Fibroblast of lung (primary cell): ENCODE measurements around the gene IKBKE. TPM values are rescaled to one million over a fixed set of nuclear protein-coding genes. Genes with fewer than 3 reads are reported as not detected.
A peak's percentile ranks its signal among the peaks of the same experiment; 100 is the strongest.

Experiments
- DNase-seq, 2 donors: peaks; one replicate each; pipeline versions ENCODE4 v3.0.0 to v3.0.0-alpha.2; 2010; ENCODE audit warnings: low read depth in 2 of 2
- H2AFZ ChIP-seq: 2 replicates; pipeline ENCODE4 v1.5.1; 2012; ENCODE audit warnings: low read length, control low read depth, inconsistent platforms
- H3K27ac ChIP-seq: 2 replicates; pipeline ENCODE4 v1.5.1; 2011; ENCODE audit warnings: low read length, control low read depth; ENCODE audit not compliant: insufficient read depth
- H3K27me3 ChIP-seq: 2 replicates; pipeline ENCODE4 v1.5.1; 2011; ENCODE audit warnings: mild to moderate bottlenecking, low read length; ENCODE audit not compliant: control insufficient read depth, insufficient read depth
- H3K36me3 ChIP-seq: 2 replicates; pipeline ENCODE4 v1.5.1; 2011; ENCODE audit warnings: low read length; ENCODE audit not compliant: control insufficient read depth, insufficient read depth
- H3K4me1 ChIP-seq: 2 replicates; pipeline ENCODE4 v1.5.1; 2011; ENCODE audit warnings: low read length; ENCODE audit not compliant: control insufficient read depth, insufficient read depth; ENCODE audit errors: extremely low read depth
- H3K4me2 ChIP-seq: 2 replicates; pipeline ENCODE4 v1.5.1; 2011; ENCODE audit warnings: low read length, control low read depth; ENCODE audit not compliant: insufficient read depth; ENCODE audit errors: extremely low read depth
- H3K4me3 ChIP-seq, 4 experiments: fragments of 200-600 bp in 1 of 4; sonication (generic) in 1 of 4; replicated peaks in 1 of 4; 2 replicates each; pipeline ENCODE4 v1.5.1; 2011 to 2016; ENCODE audit warnings: low read length in 4 of 4, low read depth in 3 of 4, mild to moderate bottlenecking in 3 of 4, control low read depth in 2 of 4, inconsistent platforms in 1 of 4, mixed read lengths in 1 of 4; ENCODE audit not compliant: insufficient read depth in 1 of 4; ENCODE audit errors: control extremely low read depth in 1 of 4
- H3K79me2 ChIP-seq: 2 replicates; pipeline ENCODE4 v1.5.1; 2012; ENCODE audit warnings: mild to moderate bottlenecking, low read length, inconsistent platforms; ENCODE audit not compliant: control insufficient read depth, insufficient read depth
- H3K9ac ChIP-seq: 2 replicates; pipeline ENCODE4 v1.5.1; 2011; ENCODE audit warnings: mild to moderate bottlenecking, low read length, control low read depth; ENCODE audit not compliant: insufficient read depth
- H3K9me3 ChIP-seq: 2 replicates; pipeline ENCODE4 v1.5.1; 2012; ENCODE audit warnings: low read depth, low read length; ENCODE audit not compliant: control insufficient read depth, insufficient read depth
- H4K20me1 ChIP-seq: 2 replicates; pipeline ENCODE4 v1.5.1; 2011; ENCODE audit warnings: low read length; ENCODE audit not compliant: control insufficient read depth, insufficient read depth; ENCODE audit errors: extremely low read depth
- EZH2 ChIP-seq: IDR thresholded peaks from 2 replicates; pipeline ENCODE4 v1.5.1; 2012; ENCODE audit warnings: low read length, control low read depth, mild to moderate bottlenecking; ENCODE audit errors: missing control alignments
- polyA plus RNA-seq, 2 donors: library from polyadenylated mRNA; depleted of rRNA in 1 of 2; stranded (reverse) in 1 of 2; unstranded in 1 of 2; fragments of >200 nt; gene quantifications; 2 replicates each; pipeline ENCODE4 v1.2.1, GENCODE V29; 2011 to 2012; ENCODE audit warnings: missing spikeins in 1 of 2
- total RNA-seq: library from RNA; depleted of rRNA; stranded (reverse); fragments of >200 nt; gene quantifications from 2 replicates; pipeline ENCODE4 v1.2.1, GENCODE V29; 2014
- TF ChIP-seq, protein P1 (sequence below), 2 donors: IDR thresholded peaks in 1 of 2; conservative IDR thresholded peaks in 1 of 2; 1 replicate in 1 of 2; 2 replicates in 1 of 2; pipeline ENCODE4 v1.5.1; 2011 to 2012; ENCODE audit warnings: low read length in 2 of 2, control low read depth in 1 of 2, inconsistent platforms in 1 of 2, low read depth in 1 of 2, mild to moderate bottlenecking in 1 of 2

The IKBKE gene
- total and polyA plus RNA-seq, 2 donors (not counting 1 experiment from before 2014, with no cell fraction given) = 9.6 to 12.4 TPM

DNA sequence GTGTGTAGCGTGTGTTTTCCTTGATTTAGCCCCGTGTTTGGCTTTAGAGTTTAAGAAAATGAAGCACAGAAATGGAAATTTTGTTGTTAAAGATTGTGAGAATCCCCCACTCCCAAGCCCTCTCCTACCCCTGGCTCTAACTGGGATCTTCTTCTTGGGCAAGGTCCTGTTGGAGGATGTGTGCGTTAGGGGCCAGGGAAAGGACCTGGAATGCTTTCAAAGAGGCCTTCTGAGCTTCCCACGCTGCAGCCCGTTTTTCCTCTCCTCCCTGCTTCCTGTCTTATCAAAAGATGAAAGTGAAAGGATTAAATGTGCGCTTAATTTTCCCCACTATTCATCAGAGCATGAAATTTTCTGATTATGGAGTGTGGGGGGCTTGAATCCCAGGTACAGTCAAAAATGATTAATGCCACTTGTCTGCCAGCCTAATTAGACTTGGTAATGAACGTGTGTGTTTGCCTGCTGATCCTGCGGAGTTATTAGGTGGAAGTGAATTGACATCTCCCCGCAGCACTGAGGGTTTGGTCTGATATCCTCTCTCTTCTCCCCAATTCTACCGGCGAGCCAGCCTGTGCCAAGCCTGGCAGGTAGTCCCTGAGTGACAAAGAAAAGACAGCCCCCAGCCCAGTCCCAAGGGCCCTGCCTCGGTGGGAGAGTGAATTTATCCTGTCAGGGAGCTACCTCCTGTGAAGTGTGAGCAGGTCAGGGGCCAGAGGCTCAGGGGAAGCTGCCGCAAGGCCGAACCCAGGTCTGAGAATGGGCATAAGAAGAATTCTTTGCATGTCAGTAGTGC is 42.0 kb downstream of the IKBKE start:
- Histone ChIP-seq H3K79me2 (no peaks in the 10 kb centered on the region), H4K20me1 (no peaks in the 10 kb centered on the region), H3K27ac (no peak overlapping the region), H3K4me3 (peak overlapping the region in 1 of 4 experiments; percentile 5), H3K36me3 (no peaks in the 10 kb centered on the region), H3K9ac (no peak overlapping the region), H3K9me3 (no peaks in the 10 kb centered on the region), H3K4me2 (peak overlapping the region; percentile 63), H3K4me1 (peaks cover 24% of the 10 kb centered on the region), H2AFZ (peak overlapping the region; percentile 40), H3K27me3 (no peaks in the 10 kb centered on the region)
- TF ChIP-seq, protein P1, sequence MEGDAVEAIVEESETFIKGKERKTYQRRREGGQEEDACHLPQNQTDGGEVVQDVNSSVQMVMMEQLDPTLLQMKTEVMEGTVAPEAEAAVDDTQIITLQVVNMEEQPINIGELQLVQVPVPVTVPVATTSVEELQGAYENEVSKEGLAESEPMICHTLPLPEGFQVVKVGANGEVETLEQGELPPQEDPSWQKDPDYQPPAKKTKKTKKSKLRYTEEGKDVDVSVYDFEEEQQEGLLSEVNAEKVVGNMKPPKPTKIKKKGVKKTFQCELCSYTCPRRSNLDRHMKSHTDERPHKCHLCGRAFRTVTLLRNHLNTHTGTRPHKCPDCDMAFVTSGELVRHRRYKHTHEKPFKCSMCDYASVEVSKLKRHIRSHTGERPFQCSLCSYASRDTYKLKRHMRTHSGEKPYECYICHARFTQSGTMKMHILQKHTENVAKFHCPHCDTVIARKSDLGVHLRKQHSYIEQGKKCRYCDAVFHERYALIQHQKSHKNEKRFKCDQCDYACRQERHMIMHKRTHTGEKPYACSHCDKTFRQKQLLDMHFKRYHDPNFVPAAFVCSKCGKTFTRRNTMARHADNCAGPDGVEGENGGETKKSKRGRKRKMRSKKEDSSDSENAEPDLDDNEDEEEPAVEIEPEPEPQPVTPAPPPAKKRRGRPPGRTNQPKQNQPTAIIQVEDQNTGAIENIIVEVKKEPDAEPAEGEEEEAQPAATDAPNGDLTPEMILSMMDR (conservative IDR thresholded peaks at IDR 0.05 in 1 of 2, IDR thresholded peaks at IDR 0.05 in 1 of 2; ENCODE audit: low read depth in 1 of 2, low read length in 2 of 2) = no peak
- TF ChIP-seq EZH2 = no peak
- peak in 1 of 2 donors; percentile 33 for DNase-seq

DNA sequence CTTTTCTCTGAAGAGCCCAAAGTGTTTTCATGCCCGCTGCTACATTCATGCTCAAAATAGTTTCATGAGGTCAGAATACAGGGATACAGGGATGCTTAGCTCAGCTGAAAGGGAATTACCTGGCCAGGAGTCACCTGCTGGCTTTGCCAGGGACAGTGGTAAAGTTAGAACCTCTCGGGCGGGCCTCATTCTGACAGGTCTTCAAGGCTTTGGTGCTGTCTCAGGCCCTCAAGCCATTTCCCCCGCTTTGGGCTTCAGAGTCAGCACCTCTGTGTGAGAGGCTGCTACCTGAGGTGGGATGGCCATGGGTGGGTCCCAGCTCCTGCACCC is 42.5 kb downstream of the IKBKE start:
- no peaks in the 10 kb centered on the region for H3K9me3 ChIP-seq
- H3K79me2 ChIP-seq = no peaks in the 10 kb centered on the region
- H3K27me3 ChIP-seq = no peaks in the 10 kb centered on the region
- H3K36me3 ChIP-seq = no peaks in the 10 kb centered on the region
- no peak for DNase-seq
- H3K9ac ChIP-seq = no peak overlapping the region
- H4K20me1 ChIP-seq = no peaks in the 10 kb centered on the region
- H3K27ac ChIP-seq = peak overlapping the region; percentile 46
- H3K4me1 ChIP-seq = peaks cover 24% of the 10 kb centered on the region
- H2AFZ ChIP-seq = no peak overlapping the region
- H3K4me2 ChIP-seq = no peak overlapping the region
- H3K4me3 ChIP-seq = no peak overlapping the region
- TF ChIP-seq, protein P1 (conservative IDR thresholded peaks at IDR 0.05 in 1 of 2, IDR thresholded peaks at IDR 0.05 in 1 of 2; ENCODE audit: low read depth in 1 of 2, low read length in 2 of 2) = no peak
- TF ChIP-seq EZH2 = no peak

DNA sequence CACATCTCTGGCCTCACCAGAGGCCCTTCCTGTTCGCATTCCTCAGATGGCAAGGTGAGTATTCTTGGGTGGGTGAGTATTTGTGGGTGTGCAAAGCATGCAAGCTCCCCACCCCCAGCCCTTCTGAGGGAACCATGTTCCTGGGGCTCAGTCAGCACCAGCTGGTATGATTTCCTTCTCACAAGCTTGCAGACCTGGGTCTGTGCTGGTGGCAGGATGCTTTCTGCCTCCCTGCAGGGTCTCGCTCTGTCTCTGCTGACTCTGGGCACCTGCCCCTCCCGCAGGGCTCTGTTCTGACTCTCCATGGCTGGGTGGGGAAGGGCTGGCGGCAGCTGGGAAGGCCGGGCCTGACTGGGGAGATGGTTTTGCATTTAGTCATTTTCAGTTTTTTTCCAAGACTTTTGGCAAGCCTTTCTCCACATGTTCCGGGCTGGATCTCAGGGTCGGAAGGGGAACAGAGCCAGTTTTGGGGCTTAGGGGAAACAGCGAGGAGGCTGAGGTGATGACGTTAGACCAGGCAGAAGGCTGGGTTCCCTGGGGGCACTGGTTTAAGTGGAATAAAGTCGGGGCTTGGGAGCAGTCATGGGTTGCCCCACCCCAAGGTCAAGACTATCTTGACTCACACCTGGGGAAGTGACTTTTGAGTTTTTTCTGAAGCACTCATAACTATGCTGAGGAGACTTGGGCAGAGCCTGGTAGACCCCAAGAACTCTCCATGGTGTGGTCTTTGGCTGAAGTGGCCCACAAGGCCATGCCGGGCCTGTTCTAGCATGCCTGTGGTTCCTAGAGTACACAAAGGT is 43.2 kb downstream of the IKBKE start:
- no peak for TF ChIP-seq EZH2
- TF ChIP-seq, protein P1 (conservative IDR thresholded peaks at IDR 0.05 in 1 of 2, IDR thresholded peaks at IDR 0.05 in 1 of 2; ENCODE audit: low read depth in 1 of 2, low read length in 2 of 2) = no peak
- Histone ChIP-seq H3K4me2 (peak overlapping the region; percentile 79), H3K4me1 (peaks cover 22% of the 10 kb centered on the region), H3K9ac (no peak overlapping the region), H3K79me2 (no peaks in the 10 kb centered on the region), H3K9me3 (no peaks in the 10 kb centered on the region), H2AFZ (no peak overlapping the region), H4K20me1 (no peaks in the 10 kb centered on the region), H3K27ac (peak overlapping the region; percentile 73), H3K4me3 (no peak overlapping the region), H3K27me3 (no peaks in the 10 kb centered on the region), H3K36me3 (no peaks in the 10 kb centered on the region)
- DNase-seq = peak; percentile 91 to 93
